DMS 273 (cell line): ENCODE results near the gene SHISAL1.

Source experiments
- DNase-seq: peaks from one replicate; lab custom pipeline; 2025; ENCODE audit not compliant: unreplicated experiment; lab: John Stamatoyannopoulos, UW

SHISAL1 gene

DNA sequence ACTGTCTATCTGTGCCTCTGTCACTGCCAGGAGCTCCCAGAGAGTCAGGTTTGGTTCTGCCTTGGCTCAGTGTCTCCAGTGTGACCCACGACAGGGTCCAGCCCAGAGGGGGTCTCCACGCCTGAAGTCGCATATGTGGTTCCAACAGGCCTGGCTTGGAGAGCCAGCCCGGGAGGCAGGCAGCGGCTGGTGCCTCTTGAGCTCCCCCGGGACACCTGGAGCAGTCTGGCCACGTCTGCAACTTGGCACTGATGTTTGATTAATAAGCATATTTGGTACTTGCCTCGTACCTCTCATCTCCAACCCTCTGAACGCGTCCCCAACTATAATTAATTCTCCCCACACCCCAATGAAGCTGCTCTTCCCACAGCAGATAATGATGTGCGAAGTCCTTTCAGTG is 31.7 kb upstream of the SHISAL1 start:
- DNase-seq: peak; percentile 18

DNA sequence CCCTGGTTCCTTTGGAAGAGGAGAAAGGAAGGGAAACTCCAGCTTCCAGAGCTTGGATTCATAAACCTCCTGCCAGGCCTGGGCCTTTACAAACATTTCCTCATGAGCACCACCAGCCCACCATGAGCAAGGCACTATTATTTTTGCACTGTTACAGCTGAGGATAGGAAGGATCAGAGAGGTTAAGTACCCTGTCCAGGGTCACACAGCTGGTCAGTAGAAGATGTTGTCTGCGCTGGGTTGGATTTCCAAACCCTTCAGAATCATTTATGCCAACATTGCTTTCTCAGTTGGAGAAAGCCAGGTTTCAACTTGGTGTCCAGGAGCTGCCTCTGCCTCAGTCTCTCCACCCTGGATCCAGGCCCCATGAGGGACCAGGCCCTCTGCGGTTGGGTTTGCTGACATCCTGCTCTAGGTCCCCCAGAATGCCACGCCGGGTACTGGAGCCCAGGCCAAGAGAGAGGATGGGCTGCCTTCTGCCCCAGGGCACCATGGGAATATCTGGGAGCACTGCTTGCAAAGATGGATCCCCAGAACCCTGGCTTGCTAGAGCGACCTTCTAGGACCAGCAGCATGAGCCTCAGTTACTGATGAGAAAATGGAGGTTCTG is 29.7 kb upstream of the SHISAL1 start:
- DNase-seq: no peak

DNA sequence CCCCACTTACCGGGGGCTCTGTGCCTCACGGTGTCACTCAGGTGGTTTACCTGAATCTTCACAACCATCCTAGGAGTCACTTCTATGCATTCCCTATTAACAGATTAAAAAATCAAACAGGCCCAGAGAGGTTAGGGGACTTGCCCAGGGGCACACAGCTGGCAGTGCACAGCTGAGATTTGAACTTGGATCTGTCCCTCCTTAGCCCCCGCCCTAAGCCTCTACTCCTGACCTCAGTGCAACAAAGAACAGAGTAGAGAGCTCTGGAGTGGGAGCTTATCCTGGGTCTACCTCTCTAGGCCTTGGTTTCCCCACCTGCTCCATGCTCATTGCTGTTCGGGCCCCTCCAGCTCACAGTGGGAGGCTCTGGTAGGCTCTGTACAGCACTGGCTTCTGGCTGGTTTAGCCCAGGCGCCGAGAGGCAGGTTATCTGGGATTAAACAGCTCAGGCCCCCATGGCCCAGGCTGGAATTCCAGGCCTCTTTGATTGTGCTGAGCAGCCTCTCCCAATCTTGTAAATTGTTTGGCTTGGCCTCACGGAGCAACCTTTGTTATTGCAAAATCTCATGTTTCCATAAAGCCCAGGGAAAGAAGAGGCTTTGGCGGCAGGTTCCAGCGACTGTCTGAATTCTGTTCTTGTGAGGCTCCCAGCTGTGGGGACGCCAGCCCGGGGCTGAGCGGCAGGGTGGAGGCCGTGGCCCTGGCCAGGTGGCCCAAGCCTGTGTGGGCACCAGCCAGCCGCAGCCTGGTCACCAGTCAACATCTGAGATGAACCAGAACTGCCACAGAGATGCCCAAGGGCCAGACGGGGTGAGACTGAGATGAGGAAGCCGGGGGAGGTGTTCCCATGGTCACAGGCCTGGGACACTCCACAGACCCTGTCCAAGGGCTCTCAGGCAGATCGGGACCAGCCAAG is 28.9 kb upstream of the SHISAL1 start:
- DNase-seq: no peak

DNA sequence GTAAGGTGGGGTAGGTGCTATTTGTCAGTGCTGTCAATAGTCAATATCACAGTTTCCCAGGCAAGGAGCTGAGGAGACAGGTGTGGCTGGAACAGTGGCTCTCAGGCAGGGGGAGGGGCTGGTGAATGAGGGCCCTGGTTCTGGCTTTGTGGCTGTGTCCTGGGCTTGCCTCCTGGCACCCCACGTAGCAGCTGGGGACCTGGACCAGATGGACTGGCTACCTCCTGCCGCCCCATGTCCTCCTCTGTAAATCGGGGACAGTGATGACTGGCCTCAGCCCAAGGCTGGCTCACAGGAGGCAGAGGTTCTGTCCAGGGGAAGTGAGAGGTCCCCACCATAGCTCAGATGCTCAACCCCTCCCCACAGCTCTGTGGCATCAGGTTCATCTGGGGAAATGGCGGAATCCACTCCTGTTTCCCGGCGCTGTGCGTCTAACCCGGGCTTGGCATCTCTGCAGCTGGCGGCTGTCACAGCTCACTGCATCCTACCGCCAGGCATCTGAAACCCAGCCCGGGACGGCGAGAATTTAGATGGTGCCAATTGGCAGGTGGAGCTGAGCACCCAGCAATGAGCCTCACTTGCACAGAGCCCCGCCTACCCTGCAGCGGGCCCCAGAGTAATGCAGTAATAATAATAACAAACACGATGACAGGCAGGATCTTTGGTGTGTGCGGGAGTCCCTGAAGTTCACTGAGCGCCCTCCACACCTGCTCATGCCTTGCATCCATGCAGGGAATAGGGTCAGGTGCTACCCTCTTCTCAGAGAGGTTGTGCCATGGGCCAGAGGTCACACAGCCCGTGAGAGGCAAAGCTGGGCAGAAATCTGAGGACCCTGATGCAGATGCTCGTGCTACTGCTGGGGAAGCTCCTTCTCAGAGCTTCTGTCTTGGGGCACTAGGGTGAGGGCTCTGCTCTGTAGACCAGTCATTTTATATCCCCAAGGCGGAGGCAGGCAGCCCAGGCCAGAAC is 27.8 kb upstream of the SHISAL1 start:
- peak; percentile 70 for DNase-seq

DNA sequence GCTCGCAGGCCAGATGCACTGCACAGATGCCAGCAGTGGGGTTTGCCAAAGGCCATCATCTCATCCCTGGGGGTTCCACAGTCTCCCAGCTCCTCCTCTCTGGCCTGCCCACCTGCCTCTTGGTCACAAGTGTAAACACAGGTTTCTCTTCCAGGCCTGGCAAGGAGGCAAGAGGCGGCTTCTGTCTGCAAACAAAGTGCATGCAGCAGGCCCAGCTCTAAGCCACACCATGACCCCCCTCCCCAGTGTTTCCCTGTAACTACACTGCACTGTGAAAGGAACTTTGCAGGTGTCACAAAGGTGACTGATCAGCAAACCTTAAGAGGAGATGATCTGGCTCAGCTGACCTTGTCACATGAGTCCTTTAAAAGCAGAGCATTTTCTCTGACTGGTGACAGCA is 26.2 kb upstream of the SHISAL1 start:
- DNase-seq: peak; percentile 30

DNA sequence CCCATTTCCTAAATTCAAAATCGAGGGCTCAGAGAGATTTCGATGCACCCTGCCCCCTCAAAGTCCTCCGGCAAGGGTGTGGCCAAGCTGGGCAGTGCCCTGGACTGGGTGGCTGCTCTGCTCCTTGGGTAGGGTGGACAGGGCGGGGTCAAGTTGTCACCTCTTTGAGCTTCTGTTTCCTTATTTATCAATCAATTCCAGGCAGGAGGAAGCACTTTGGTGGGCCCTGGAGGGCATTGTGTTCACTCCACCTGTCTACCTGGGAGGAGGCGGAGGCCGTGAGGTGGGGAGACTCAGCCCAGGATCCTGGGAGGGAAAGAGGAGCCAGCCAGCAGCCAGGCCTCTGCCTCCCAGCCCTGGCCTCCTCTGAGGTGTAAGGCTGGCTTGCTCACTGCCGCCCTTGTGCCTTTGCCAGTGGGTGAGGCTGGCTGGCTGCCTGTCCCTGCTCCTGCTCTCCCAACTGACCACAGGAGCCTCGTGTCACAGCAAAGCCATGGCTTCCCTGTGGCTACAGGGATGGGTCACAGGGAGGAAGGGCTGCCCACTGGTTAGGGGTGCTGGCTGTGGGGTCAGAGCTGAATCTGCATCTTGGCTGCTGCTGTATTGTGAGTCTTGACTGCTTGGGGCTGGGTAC is 25.5 kb upstream of the SHISAL1 start:
- DNase-seq: no peak

DNA sequence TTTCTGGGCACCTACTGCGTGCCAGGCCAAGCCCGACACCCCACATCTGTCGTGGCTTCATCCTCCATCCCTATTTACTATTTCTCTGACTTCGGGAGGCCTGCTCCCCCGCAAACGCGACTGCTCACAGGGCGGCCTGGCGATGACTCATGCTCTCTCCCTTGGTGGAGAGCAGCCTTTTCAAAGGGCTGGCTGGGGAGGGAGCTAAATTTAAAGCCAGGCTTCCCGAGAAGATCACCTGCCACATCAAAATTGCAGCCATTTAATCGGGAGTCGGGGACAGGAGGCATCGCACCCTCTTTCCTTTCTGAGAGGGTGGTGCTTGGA is 24.9 kb upstream of the SHISAL1 start:
- peak; percentile 66 for DNase-seq

DNA sequence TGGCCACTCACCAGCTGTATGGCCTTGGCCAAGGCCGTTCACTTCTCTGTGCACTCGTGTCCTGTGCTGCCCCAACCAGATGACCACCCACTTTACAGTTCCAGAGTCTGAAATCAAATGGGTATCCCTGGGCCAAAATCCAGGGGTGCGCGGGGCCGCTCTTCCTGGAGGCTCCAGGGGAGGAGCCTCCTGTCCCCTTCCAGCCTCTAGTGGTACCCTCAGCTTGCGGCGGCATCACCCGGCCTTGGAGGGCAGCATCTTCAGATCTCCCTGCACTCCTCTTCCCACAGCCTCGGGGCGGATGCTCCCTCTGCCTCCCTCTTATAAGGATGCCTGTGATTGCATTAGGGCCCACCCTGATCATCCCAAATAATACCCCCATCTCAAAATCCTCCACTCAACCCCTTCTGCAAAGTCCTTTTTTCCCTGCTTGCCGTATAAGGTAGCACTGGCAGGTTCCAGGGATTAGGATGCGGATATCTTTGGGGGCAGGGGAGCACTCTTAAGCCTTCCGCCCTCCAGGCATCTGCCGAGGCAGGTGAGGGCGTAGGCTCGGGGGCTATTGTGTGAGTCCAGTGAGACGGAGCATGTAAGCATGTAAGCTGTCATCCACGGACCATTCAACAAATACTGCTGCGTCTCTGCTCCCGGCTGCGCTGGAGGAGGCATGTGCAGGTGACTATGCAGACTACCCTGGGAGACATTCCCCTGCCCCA is 24.4 kb upstream of the SHISAL1 start:
- DNase-seq: no peak

DNA sequence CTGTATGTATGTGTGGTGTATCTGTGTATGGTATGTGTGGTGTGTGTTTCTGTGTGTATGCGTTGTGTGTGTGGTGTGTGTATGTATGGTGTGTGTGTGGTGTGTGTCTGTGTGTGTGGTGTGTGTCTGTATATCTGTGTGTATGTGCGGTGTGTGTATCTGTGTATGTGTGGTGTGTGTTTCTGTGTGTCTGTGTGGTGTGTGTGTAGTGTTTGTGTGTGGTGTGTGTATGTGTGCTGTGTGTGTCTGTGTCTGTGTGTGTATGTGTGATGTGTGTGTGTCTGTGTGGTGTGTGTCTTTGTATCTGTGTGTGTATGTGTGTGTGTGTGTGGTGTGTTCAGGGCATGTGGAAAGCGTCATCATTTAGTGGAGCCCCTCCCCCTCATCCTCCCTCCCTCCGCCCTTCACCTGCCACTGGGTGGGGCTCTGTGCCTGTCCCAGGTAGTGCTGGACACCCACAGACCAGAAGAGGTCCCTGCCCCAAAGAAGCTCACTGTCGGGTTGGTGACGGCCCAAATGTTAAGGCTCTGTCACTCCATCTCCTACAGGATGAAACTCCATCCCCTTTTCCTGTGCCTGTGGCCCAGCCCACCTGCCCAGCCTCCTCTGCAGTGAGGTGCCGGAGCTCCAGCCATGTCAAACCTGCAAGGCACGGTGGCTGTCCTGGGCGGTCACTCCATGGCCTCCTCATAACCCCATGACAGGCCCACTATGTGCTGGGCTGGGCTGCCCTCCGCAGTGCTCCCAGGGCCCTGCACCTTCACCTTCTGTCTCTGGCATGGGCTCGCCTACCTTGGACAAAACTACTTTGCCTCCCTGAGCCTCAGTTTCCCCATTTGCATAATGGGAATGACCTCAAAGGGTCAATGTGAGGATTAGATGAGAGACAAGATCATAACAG is 23.4 kb upstream of the SHISAL1 start:
- DNase-seq: peak; percentile 30

DNA sequence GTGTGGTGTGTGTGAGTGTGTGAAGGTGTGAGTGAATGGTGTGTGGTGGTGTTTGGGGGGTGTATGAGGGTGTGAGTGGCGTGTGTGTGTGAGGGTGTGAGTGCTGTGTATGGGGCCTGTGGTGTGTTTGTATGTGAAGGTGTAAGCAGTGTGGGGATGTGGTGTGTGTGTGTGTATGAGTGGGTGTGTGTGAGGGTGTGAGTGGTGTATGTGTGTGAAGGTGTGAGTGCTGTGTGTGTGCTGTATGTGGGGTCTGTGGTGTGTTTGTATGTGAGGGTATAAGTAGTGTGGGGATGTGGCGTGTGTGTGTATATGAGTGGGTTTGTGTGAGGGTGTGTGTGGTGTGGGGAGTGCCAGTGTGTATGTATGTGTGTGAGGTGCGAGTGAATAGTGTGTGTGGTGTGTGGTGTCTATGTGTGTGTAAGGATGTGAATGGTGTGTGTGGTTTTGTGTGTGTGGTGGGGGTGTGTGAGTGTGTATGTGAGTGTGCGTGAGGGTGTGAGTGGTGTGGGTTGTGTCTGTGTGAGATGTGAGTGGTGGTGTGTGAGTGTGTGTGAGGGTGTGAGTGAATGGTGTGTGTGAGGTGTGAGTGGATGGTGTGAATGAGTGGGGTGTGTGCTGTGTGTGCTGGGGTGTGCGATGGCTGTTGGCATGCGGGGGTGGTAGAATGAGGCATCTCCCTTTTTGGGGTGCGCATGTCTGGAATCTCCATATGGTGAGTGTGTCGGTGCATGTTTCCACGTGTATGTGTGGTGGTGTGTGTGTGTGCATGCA is 22.5 kb upstream of the SHISAL1 start:
- DNase-seq: no peak

DNA sequence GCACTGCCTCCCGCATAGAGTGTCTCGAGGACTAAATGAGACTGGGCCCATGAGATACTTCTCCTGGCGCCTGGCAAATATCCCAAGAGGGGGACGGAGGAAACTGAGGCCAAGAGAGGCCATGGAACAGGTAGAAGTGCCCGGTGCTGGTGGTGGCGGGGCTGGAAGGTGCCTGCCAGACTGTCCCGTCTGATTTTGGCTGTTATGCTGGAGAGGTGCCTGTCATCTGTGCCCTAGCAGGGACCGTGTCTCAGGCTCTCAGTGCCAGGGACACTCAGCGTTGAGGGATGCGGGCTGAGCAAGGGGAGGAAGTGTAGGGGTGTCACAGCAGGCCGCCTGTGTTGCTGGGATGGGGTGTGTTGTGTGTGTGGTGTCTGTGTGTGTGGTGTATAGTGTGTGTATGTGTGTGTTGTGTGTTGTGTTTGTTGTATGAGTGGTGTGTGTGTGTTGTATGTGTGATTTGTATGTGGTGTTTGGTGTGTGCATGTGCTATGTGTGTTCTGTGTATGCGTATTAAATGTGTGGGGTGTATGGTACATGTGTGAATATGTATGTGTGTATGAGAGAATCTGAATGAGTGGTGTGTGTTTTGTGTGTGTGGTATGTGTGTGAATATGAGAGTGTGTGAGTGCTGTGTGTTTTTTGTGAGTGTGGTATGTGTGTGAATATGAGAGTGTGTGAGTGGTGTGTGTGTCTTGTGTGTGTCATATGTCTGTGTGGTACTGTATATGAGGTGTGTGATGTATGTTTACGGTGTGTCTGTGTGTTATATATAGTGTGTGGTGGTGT is 21.3 kb upstream of the SHISAL1 start:
- DNase-seq: no peak

DNA sequence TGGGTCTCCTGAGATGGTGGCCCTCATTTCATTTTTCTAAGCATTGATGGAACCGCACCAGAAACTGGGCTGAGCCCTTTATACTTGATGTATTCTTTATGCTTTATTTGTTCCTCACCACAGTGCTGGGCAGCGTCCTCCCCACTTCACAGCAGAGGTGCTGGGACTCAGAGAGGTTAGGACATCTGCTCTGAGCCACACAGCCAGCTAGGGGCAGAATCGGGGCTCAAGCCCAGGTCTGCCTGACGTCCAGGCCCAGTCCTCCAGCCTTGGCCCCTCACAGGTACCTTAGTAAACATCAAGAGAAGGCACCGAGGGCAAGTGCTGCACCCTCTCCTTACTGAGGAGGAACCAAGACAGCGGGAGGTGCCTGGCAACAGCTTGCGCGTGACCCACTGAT is 20.2 kb upstream of the SHISAL1 start:
- DNase-seq: peak; percentile 73

DNA sequence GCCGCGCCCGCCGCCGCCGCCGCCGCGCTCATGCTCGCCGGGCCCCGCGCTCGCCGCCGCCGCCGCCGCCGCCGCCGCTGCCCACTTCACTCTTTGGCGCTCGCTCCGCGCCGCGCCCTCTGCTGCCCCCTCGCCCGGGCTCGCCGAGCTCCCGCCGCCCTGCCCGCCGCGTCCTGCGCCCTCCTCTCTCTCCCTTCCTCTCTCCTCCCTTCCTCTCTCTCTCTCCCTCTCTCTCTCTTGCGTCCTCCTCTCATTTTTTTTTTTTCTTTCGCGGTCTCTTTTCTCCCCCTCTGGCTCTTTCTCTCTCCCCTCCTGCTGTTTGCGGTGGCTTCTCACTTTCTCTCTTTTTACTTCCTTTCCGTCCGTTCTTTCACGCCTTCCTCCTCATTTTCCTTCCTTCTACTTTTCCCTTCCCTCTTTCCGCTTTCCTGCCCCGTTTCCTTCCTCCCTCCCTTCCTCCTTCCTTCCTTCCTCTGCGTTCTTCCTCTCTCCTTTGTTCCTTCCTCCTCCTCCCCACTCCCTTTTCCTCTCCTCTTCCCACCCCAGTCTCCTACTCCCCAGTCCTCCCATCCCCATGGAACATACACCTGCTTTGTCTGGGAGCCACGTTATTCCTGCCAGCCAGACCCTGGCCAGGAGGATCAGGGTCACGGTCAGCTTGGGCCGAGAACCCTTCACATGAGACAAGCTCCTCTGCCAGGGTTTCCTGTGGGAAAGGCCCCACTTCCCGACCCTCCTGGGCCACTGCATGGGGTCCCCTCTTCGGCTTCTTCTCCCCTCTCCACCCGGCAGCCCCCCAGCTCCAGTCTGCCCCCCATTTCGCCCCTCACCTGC is 19.3 kb upstream of the SHISAL1 start:
- peak; percentile 65 for DNase-seq

DNA sequence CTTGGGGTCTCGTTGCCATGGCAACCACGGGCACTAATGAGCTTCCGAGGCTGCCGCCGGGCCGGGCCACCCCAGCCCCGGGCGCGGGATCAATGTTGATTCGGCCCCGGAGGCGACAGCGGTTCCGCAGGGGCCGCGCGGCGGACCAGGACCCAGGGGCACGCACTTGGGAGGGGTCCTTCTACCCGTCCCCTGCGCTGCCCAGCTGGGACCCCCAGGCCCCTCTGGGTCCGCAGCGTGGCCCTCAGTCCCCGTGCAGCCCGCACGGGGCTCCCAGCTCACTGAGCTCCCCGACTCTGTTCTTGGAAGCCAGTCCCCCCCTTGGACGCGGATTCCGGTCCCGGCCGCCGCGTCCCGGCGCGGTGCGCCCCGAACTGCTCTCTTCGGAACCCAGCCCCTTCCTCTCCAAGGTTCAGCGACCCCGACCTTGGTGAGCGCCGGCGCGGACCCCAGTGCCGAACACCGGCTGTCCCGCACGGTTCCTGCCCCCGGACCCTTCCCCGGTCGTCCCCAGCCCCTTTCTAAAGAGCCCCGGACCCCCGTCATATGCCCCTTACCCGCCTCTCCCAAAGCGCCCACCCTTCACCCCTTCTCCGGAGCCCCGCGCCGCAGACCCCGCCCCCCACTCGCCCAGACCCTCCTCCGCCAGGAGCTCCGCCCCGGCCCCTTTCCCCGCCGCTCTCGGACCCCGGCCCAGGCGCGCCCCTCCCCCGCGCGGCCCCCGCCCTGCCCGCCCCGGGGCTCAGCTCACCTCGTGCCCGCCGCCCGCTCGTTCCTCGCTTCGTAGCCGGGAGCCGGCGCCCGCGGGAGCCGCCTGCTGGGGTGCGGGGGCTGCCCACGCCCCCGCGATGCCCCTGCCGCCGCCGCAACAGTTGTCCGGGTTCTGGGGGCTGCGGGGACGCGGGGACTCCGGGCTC is 18.3 kb upstream of the SHISAL1 start:
- peak; percentile 22 for DNase-seq

DNA sequence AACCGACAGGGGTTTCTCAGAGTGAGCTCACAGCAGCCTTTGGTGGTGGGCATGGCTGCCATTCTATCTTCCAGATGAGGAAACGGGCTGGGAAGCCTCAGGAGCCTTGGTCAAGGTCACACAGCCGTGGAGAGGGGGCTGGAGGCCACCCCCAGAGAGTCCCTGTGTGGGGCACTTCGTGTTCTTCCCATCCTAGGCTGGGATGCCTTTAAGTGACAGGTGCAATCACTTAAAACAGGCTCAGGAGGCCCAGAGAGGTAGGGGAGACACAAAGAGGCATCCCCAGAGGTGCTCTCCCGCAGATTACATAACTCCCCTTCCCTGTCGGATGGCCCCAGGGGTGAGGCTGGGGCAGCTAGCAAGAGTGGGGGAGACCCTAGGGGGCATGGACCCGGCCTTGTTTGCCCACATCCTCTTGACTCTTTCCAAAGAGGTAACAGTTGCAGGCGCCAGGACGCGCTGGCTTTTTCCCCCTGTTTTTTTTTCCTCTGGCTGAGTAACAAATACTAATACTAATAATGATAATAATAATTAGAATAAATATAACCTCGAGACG is 17.5 kb upstream of the SHISAL1 start:
- DNase-seq: peak; percentile 22
